Thyroid gland (tissue), 4 donors: ENCODE measurements around the gene BLOC1S5. TPM values are rescaled to one million over a fixed set of nuclear protein-coding genes. Genes with fewer than 3 reads are reported as not detected.

Experiments used
- DNase-seq, 2 donors: peaks; one replicate each; pipeline ENCODE4 v3.0.0-alpha.2; 2019
- H3K27ac ChIP-seq, 3 donors: fragments of 200-600 bp; sonication (generic); 1 replicate in 2 of 3; 2 replicates in 1 of 3; pipeline ENCODE4 v1.5.1; 2016 to 2019; ENCODE audit warnings: mild to moderate bottlenecking in 1 of 3, moderate library complexity in 1 of 3
- H3K27me3 ChIP-seq: fragments of 200-600 bp; sonication (generic); one replicate; pipeline ENCODE4 v1.5.1; 2019
- H3K36me3 ChIP-seq, 2 donors: fragments of 200-600 bp; sonication (generic); one replicate each; pipeline ENCODE4 v1.5.1; 2016 to 2019
- H3K4me1 ChIP-seq, 2 donors: fragments of 200-600 bp; sonication (generic); one replicate each; pipeline ENCODE4 v1.5.1; 2017 to 2019
- H3K4me3 ChIP-seq, 3 donors: fragments of 200-600 bp; sonication (generic); replicated peaks in 1 of 3; 1 replicate in 2 of 3; 2 replicates in 1 of 3; pipeline ENCODE4 v1.5.1; 2016; ENCODE audit warnings: mild to moderate bottlenecking in 1 of 3
- H3K9me3 ChIP-seq: fragments of 200-600 bp; sonication (generic); one replicate; pipeline ENCODE4 v1.5.1; 2017
- POLR2A ChIP-seq, 2 donors: fragments of 450-650 bp; IDR thresholded peaks; one replicate each; pipeline ENCODE4 v1.6.1; 2017; ENCODE audit warnings: antibody characterized with exemption in 2 of 2, mild to moderate bottlenecking in 2 of 2, moderate library complexity in 1 of 2
- WGBS, 2 donors: methylation state at CpG; one replicate each; pipeline ENCODE4 v1.1.5; 2017; 5-methylcytosine and 5-hydroxymethylcytosine counted together
- intact Hi-C: fragments of 100-400 bp; cut with DNase I; formaldehyde crosslinking; loops from one replicate; pipeline ENCODE4 v1.15.1; 2023
- total RNA-seq, 4 donors: library from RNA; depleted of rRNA; stranded (reverse); fragments of >200 nt; gene quantifications; one replicate each; pipeline ENCODE4 v1.2.3, GENCODE V29; 2016
- TF ChIP-seq, protein P1 (sequence below), 6 experiments: fragments of 200-600 bp in 3 of 6; fragments of 450-650 bp in 3 of 6; sonication (generic) in 3 of 6; IDR thresholded peaks; one replicate each; pipeline ENCODE4 v1.5.1; 2016 to 2019; ENCODE audit warnings: antibody characterized with exemption in 6 of 6, mild to moderate bottlenecking in 2 of 6, inconsistent platforms in 1 of 6, moderate library complexity in 1 of 6

BLOC1S5 gene
- total RNA-seq, 4 donors from 2014 or later, result 15.2 to 27.7 (median 19.9) TPM

DNA sequence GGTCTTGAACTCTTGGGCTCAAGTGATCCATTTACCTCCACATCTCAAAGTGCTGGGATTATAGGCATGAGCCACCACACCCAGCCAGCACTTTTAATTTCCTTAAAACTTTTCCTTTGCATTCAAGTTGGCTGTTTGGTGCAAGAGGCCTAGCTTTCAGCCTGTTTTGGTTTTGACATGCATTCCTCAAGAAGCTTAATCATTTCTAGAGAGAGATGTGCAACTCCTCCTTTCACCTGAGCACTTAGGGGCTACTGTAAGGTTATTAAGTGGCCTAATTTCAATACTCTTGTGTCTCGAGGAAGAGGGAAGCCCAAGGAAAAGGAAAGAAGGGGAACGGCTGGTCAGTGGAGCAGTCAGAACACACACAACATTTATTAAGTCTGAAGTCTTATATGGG is 13.8 kb upstream of the BLOC1S5 start:
- 86 to 89% methylated on average over 2 of the region's 2 CpGs for WGBS, 2 donors
- no peaks in the 10 kb centered on the region for H3K9me3 ChIP-seq
- H3K27me3 ChIP-seq, result no peaks in the 10 kb centered on the region
- H3K4me3 ChIP-seq, result no peak overlapping the region
- H3K27ac ChIP-seq, result no peak overlapping the region
- TF ChIP-seq, protein P1, sequence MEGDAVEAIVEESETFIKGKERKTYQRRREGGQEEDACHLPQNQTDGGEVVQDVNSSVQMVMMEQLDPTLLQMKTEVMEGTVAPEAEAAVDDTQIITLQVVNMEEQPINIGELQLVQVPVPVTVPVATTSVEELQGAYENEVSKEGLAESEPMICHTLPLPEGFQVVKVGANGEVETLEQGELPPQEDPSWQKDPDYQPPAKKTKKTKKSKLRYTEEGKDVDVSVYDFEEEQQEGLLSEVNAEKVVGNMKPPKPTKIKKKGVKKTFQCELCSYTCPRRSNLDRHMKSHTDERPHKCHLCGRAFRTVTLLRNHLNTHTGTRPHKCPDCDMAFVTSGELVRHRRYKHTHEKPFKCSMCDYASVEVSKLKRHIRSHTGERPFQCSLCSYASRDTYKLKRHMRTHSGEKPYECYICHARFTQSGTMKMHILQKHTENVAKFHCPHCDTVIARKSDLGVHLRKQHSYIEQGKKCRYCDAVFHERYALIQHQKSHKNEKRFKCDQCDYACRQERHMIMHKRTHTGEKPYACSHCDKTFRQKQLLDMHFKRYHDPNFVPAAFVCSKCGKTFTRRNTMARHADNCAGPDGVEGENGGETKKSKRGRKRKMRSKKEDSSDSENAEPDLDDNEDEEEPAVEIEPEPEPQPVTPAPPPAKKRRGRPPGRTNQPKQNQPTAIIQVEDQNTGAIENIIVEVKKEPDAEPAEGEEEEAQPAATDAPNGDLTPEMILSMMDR (IDR thresholded peaks at IDR 0.05), result no peak
- TF ChIP-seq POLR2A (IDR thresholded peaks at IDR 0.05), result no peak
- intact Hi-C loops, result no loop called here
- no peak for DNase-seq
- H3K4me1 ChIP-seq, result peaks cover 0 to 5% of the 10 kb centered on the region in 2 donors
- H3K36me3 ChIP-seq, result no peaks in the 10 kb centered on the region

DNA sequence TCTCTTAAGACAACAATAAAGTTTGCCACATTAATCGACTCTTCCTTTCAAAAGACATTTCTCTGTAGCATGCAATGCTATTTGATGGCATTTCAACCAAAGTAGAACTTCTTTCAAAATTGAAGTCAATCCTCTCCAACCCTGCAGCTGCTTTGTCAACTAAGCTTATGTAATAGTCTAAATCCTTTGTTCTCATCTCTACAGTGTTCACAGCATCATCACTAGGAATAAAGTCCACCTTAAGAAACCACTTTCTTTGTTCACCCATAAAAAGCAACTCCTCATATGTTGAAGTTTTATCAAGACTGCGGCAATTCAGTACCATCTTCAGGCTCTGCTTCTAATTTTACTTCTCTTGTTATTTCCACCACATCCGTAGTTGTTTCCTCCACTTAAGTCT is 11.5 kb upstream of the BLOC1S5 start:
- intact Hi-C loops, result no loop called here
- no peaks in the 10 kb centered on the region for H3K9me3 ChIP-seq
- no peaks in the 10 kb centered on the region for H3K4me1 ChIP-seq
- TF ChIP-seq, protein P1 (IDR thresholded peaks at IDR 0.05), result no peak
- TF ChIP-seq POLR2A (IDR thresholded peaks at IDR 0.05), result no peak
- 88 to 93% methylated on average over 3 of the region's 3 CpGs for WGBS, 2 donors
- H3K27ac ChIP-seq, result no peak overlapping the region
- no peak for DNase-seq
- H3K36me3 ChIP-seq, result no peaks in the 10 kb centered on the region
- no peak overlapping the region for H3K4me3 ChIP-seq
- no peaks in the 10 kb centered on the region for H3K27me3 ChIP-seq

DNA sequence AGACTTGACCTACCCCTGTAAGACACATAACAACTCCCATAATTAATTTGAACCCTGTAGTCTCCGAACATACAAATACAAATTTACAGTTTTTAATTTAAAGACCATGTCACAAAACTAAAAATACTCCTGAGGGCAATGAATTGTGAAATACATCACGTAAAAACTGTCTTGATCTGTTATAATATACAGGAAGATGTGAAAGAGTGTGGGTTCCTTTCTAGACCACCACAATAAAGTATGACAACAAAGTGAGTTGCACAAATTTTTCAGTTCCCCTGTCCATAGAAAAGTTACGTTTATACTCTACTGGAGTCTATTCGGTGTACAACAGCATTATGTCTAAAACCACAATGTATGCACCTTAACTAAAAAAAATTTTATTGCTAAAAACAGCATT is 11.0 kb upstream of the BLOC1S5 start:
- no peaks in the 10 kb centered on the region for H3K27me3 ChIP-seq
- no peak overlapping the region for H3K27ac ChIP-seq
- intact Hi-C loops, result no loop called here
- WGBS, 2 donors, result 92 to 93% methylated on average over 4 of the region's 4 CpGs
- no peak for DNase-seq
- no peaks in the 10 kb centered on the region for H3K4me1 ChIP-seq
- TF ChIP-seq, protein P1 (IDR thresholded peaks at IDR 0.05), result no peak
- no peak for TF ChIP-seq POLR2A (IDR thresholded peaks at IDR 0.05)
- H3K36me3 ChIP-seq, result no peaks in the 10 kb centered on the region
- no peak overlapping the region for H3K4me3 ChIP-seq
- no peaks in the 10 kb centered on the region for H3K9me3 ChIP-seq

DNA sequence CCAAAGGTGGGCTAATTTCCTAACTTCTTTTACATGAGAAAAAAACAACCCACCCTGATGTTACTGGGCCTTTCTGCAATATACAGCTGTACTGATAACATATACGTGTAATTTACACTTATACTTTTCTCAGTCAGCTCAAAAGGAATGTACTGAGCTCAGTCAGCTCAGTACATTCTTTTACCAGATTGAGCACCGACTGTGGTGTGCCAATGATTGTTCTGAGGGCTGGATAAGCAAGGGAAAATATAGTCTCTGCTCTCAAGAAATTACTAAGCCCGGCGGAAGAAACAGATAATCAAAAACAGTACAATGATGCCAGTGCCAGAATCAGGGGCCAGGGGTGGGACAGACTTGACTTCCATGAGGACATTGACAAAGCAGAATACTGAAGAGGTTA is 10.0 kb upstream of the BLOC1S5 start:
- no peak overlapping the region for H3K27ac ChIP-seq
- H3K27me3 ChIP-seq, result no peaks in the 10 kb centered on the region
- WGBS, 2 donors, result 80 to 86% methylated on average over 4 of the region's 4 CpGs
- H3K4me3 ChIP-seq, result no peak overlapping the region
- intact Hi-C loops, result no loop called here
- H3K36me3 ChIP-seq, result no peaks in the 10 kb centered on the region
- TF ChIP-seq, protein P1 (IDR thresholded peaks at IDR 0.05), result no peak
- TF ChIP-seq POLR2A (IDR thresholded peaks at IDR 0.05), result no peak
- no peak for DNase-seq
- no peaks in the 10 kb centered on the region for H3K4me1 ChIP-seq
- H3K9me3 ChIP-seq, result no peaks in the 10 kb centered on the region

DNA sequence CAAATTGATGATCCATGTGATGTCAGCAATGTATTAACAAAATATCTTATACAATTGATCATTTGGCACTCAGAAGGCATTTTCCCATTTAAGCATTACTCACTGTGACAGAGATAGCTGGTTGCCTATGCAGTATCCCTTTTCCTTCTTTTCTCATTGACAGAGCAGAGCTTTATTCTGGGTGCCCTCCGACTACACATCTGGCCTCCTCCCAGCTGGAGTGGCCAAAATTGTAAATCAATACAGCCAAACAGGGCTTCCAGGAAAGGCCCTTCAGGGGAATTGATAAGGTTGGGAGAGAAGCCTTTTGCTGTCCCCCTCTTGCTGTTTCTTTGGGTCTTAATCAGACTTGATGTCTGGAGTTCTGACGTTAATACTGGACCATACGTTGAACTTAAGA is 9.6 kb upstream of the BLOC1S5 start:
- H3K27ac ChIP-seq, result no peak overlapping the region
- no peaks in the 10 kb centered on the region for H3K9me3 ChIP-seq
- intact Hi-C loops, result no loop called here
- no peak for DNase-seq
- H3K27me3 ChIP-seq, result no peaks in the 10 kb centered on the region
- no peaks in the 10 kb centered on the region for H3K36me3 ChIP-seq
- 82 to 89% methylated on average over 3 of the region's 3 CpGs for WGBS, 2 donors
- no peak for TF ChIP-seq POLR2A (IDR thresholded peaks at IDR 0.05)
- TF ChIP-seq, protein P1 (IDR thresholded peaks at IDR 0.05), result no peak
- no peak overlapping the region for H3K4me3 ChIP-seq
- H3K4me1 ChIP-seq, result no peaks in the 10 kb centered on the region
